NCI-H187 (cell line): ENCODE data around the gene EEFSEC.
A peak's percentile ranks its signal among the peaks of the same experiment; 100 is the strongest.

Experiments used
- DNase-seq, 2 experiments: peaks; one replicate each; lab custom pipeline; 2025; lab: John Stamatoyannopoulos, UW

Gene EEFSEC

DNA sequence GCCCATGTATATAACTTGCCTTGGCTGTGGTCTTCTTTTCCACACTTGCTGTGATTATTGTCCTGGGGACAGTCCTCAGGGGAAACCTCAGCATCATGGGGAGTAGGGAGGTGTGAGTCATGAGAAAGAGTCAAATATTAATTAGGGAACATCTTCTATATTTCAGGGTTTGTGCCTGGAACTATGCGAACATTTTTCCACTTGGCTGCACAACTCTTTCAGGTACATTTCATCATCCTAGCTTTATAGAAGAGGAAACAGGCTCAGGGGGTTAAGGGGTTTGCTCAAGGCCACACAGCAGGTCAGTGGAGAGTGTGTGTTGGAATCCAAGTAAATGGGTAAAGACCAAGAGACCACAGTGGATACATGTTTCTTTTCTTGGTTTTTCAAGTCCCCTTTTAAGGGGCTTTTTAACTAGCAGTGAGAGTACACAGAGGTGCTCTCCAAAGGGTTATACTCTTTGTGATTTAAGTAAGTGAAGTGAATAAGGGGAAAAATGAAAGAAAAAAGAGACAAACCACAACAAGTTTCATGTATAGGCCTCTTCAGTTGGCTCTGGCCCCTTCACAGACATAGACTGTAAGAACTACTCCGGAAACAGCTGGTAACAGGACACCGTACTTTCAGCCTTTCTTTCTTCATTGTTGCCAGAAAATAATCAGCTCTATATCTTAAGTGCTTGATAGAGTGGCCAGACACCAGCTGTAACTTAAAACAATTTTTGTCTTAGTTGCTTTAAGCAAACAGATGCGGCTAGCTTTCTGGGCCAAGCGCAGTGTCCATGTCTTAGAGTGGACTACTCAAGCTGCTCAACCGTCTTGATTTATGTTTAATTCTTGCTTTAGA lies 64.6 kb downstream of the EEFSEC start:
- no peak for DNase-seq

DNA sequence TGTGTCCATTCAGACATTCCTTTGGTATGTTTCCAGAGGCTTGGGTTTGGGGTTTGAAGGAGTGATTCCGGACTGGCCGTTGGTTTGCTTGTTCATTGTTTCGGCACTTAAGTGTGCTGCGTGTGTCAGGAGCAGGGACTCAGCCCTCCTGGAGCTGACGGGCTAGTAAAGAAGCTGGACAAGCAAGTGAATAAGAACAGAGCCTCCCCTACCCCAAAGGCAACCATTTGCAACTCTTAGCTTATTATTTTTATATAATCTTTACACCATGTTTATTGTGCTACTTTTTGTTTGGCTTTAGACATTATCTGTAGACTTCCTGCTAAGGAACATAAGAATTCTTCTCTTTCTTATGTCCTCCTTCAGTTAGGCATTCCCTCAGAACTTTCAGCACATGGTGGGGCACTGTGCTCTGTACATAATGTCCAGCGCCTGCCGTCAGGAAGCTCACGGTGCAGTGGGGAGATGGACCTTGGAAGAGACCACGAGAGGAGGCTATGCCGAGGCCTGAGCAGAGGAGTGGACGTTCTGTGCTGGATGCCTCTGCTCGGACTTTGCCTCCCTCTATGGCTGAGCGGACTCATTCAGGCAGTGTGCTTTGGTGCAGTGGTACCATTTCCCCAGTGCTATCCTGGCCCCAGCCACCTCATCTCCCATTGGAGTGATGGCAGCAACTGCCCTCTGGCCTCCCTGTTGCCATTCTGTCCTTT lies 65.4 kb downstream of the EEFSEC start:
- no peak for DNase-seq

DNA sequence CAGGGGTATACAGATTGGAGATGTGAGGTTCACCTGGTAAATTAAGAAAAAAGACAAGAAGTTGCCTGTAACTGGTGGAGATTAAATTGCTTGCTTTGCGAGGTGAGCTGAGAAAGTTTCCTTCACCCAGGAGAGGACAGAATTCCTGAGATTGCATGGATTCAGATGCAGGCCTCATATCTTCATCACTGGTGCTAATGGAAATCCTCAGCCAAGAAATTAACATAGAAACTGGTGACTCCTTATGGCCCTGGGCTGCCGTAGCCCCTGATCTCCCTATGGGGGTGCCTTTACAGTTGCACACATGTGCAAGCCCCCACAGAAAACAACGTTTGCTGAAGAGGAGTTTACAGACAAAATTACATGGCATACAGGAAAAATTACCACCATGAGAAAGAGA lies 68.0 kb downstream of the EEFSEC start:
- DNase-seq = no peak

DNA sequence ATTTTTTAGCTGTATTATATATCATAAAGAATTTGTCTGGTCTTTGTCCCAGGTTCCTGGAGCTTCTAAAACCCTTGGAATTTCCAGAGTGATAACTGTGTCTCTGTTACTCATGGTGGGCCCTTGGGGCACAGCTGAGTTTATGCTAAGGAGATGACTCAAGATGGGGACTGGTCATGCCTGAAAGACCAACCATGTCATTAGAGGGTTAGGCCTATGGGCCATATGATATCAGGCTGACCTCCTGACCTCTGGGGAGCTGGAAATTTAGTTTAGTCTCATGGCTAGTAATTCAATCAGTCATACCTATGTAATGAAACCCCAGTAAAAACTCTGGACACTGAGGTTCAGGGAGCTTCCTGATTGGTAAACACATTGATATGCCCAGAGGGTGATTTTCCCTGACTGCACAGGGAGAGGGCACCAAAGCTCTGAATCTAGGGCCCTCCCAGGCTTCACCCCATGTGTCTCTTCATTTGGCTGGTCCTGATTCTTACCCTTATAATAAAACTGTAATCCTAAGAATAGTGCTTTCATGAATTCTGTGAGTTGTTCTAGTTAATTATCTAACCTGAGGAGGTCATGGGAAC lies 69.6 kb downstream of the EEFSEC start:
- no peak for DNase-seq

DNA sequence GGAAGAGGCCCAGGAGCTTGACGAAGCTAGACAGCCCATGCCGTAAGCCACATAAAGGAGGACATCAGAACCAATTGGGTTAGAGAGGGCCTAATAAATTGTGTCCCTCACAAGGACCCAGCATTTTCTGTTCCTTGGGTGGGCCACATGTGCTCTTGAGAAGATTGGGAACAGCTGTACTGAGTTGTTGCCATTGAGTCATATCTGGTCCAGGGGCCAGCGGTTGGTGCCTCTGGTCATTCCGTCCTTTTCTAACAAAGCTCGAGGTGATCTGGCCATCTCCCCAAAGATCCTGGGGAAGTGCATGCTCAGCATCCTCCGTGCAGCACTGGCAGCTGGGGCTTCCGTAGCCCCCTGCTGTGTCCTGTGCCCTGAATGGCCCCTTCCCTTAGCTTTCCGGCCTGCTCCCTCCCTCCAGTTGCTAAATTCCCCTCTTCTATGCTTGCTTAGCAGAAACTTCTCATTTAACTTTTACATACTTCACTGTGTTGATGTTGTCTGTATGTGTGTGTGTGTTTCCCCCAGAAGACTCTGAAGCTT lies 73.0 kb downstream of the EEFSEC start:
- no peak for DNase-seq

DNA sequence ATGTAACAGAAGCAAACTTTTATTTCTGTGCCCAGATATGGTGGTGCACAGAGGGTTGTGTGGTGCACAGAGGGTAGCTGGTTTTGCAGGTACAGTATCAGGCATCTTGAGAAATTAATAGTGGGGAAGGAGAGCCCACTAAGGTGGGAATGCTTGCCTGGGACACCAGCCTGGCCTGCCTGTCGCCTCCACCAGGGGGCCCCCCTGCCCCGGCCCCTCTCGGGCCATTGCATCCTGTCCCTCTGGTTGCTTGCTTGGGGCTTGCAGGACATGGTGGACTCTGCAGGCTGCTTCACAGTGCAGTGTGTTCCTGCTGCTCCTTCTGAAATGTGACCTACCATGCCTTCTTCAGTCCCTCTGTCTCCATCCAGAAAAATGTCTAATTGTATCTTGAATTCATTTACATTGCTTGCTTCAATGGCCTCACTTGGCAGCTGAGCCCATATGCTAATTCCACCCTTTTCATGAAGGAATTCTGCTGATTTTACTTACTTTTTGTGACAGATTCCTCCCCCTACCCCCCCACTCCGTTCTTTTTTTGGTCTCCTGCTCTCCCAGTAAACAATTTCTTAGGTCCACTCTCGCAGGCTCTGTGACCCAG lies 73.6 kb downstream of the EEFSEC start:
- DNase-seq = no peak

DNA sequence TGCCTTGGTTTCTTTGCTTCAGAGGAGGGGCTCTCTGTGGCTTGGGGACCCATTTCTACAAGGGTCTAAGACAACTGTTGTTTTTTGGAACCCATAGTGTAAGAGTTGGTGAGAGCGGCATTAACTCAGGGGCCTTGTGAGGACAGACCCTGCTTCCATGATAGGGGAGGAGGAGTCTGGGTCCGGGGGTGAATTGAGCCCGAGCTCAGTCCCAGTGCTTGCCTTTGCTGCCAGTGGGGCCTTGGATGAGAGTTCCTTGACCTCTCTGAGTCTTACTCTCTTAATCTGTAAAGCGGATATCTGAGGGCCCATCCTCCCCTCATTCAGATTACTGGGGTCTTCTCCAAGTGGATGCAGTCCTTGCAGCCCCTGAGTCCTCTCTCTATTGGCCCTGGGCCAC lies 74.2 kb downstream of the EEFSEC start:
- no peak for DNase-seq

DNA sequence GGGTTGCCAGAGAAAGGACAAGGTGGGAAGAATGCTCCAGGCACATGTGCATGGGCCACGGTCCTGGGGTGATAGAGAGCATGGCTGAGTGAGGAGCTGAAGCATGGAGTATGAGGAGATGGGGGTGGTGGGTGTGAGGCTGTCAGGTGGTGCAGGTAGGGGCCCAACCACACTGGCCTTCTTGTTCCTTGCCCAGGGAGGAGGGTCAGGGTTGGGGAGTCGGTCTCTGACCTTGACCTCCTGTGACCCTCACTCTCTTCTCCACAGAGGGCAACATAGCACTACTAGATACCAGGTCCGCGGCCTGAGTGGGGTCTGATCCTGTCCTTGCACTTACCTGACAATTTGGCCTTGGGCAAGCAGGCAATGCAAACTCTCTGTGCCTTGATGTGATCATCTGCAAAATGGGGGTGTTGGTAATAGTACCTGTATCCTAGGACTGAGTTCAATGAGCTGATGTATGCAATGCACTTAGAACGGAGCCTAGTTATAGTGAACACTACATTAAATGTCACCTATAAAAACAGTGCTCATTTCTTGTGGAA lies 75.2 kb downstream of the EEFSEC start:
- no peak for DNase-seq

DNA sequence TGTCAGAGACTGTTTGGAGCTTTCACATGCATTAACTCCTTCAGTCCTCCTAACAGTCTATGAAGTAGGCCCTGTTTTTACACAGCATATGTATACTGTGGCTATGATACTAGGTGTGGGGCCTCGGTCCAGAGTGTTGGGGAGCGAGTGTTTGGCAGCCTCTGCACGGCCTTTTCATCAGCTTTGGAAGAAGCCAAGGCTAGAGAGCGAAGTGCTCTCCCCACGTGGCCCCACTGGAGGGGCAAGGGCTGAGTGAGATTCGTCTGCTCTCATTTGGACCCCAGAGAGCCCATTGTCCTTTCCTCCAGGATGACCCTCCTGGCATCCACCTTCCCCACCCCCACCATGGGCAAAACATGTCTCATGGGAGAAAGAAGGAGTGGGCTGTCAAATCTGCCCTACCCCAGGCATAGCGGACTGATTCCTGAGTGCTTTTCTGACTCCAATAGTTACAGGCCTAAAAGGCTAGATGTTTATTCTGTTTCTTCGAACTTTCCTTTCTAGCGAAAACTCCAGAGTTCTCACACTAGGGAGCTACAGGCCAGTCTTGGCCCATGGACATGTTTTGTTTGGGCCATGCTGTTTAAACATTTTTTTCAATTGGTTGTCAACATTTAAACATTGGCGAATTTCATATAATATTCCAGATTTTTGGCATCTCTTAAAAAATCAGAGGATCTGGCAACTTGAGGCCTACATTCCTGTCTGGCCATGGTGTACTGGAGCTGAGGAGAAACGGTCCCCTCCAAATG lies 76.0 kb downstream of the EEFSEC start:
- no peak for DNase-seq

DNA sequence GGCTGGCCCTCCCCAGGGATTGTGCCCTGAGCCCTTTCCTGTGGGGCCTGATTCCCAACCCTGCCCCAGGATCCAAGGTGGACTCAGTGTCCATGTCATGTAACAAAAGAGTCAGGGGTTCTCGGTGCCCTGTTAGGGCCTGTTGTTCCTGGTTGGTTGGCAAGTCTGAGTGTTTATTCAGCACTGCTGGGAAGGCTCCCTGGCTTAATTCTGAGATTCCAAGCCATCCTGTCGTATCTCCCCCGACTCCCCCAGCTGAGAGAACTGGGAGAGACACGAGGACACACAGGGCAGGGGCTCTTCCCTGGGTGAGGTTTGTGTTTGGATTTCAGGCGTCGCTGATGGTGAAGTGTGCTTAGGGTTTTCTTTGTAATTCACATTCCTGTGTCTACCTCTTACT lies 78.3 kb downstream of the EEFSEC start:
- DNase-seq = no peak

DNA sequence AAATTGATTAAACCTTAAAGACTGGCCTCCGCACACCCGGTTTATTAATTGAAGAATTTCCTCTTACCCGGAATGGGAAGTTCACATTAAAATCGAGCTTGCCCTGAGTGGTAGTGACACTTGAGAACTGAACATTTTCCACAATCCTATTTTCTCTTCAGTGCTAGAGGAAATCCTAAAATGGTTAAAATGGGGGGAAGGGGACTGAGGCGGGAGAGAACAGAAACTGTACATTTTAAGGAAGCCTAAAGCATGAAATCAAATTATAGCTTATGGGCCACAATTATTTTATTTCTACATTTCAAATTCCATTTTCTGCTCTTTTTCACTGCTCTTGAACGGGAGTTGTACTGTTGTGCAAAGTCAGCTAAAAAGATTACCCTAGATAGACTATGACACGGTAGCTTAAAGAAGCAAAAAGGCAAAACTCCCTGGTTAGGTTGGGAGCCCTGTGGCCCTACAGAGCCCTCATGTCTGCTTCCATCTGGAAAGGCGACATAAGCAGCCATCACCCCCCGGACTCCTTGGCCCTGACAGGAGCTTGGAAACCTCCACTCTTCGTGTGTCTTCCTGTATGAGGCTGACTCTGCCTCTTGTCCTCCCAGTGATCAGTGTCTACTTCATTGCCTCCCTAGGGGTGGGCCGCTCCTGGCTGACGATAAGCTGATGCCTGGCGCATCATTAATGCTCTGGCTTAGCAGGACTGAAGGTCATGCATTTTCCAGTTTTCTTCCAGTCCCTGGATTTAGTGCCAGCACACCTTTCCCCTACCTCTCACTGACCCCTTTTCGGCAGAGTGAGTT lies 79.3 kb downstream of the EEFSEC start:
- DNase-seq = no peak

DNA sequence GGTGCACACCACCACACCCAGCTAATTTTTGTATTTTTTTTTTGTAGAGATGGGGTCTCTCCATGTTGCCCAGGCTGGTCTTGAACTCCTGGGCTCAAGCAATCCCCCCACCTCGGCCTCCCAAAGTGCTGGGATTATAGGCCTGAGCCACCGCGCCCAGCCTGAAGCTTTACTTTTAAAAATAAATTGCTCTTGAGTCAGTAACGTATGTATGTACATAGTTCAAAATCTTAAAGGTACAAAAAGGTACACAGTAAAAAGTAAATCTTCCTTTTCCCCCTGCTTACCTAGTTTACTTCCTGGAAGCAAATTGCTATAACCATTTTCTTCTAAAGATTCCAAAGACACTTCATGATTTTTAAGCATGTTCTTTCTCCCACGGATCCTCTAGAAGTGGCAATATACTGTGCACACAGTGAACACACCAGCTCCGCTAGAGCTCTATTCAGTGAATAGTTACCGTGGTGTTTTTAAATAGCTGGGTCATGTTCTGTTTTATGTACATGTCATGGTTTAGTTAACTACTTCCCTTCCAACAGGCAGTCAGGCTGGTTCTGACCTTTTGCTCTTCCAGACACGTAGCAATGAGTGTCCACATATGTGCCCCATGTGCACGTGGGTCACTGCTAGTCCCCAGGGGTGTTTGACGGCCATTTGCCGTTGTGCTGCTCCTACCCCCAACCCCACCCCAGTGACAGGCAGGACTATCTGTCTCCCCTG lies 82.1 kb downstream of the EEFSEC start:
- no peak for DNase-seq

DNA sequence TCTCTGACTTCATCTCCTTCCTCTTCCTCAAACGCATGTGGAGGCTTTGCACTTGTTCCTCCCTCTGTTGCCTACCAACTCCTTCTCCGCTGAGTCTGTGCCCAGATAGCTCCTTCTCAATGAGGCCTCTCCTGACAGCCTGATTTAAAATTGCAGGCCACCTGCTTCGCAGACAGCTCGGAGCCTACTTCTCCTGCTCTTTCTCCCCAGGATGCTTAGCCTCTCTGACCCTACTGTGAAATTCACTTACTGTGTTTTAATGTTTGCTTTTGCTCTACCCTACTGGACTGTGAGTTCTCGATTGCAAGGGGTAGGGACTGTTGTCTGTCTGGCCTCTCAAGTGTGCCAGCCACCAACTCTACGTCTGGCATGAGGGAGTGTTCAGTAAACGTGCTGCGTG lies 83.4 kb downstream of the EEFSEC start:
- DNase-seq = peak; percentile 28 to 45

DNA sequence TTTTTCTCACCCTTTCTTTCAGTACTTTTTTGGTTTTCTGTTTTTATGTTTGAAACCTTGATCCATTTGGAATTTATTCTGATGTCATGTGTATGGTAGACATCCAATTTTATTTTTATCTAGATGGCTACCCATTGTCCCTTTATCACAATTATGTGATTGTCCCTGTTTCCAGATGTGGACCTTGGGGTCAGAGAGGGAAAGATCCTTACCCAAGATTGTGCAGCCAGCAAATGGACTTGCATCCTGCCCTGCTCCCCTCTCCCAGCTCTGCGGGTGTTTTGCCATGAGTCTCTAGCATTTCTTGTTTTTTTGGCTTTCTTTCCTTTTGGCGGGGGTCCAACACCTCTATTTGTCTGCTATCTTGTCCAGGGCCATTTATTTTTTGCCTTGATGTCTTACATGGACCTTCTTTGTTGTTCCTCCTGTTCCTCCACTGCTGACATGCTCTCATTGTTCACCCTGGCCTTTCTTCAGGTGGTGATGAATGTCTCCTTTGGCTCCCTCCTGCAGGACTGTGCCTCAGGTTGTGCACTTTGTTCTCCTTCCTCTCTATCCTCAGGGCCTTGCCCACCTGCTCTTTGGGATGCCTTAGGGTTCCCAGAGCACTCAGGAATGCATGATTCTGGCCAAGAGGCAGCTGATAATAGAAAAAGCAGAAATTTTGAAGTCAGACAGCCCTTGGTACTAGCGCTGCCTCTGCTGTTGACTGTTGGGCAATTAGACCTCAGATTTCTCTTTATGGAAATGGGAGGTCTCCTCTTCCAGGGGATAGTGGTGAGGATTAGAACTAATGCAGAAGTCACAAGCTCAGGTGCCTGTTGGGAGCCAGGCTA lies 84.3 kb downstream of the EEFSEC start:
- no peak for DNase-seq

DNA sequence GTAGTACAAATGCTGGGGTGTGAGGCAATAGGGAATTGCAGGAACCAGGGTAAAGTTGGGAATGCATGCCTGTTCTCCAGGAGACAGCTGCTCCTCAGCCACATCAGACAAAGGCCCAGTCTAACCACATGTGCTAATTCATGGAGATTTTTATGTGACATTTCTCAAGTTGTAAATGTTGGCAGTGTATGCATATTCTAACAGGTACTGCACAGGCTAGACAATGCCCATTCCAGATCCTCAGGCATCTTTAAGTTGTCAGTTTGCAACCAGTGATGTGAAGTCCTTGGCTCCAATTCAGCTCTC lies 84.9 kb downstream of the EEFSEC start:
- no peak for DNase-seq

DNA sequence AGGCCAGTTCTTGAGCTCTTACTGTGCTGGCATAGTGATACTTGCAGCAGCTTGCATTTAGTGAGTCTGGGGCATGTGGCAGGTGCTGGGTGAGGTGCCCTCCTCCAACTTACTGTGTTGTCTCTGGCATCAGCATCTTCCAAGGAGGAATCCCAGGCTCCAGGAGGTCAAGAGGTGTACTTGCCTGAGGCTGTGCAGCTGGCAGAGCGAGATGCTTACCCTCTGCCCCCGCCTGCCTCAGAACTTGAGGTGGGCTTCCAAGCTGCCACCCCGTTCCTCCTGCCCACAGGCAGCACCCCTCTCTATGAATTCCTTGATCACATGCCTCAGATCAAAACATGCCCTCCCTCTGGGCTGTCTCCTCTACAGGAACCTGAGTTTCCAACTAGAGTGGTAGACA lies 86.0 kb downstream of the EEFSEC start:
- no peak for DNase-seq

DNA sequence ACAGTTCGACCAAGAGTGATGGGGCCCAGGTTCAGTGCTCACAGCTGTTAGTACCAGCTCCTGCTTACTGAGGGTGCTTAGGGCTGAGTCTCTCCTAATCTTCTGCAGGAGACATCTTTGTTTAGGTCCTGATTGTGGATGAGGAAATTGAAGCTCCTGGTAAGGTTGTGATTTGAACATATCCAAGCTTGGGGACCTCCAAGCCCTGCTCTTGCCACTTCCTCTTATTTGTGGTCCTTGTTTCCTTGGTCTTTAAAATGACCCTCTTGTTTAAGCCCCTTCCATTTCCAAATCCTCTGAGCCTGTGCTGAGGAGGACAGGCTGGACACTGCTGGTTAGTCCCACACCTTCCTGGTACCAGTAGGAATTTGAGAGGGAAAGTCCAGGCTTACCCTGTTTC lies 87.0 kb downstream of the EEFSEC start:
- DNase-seq = no peak

DNA sequence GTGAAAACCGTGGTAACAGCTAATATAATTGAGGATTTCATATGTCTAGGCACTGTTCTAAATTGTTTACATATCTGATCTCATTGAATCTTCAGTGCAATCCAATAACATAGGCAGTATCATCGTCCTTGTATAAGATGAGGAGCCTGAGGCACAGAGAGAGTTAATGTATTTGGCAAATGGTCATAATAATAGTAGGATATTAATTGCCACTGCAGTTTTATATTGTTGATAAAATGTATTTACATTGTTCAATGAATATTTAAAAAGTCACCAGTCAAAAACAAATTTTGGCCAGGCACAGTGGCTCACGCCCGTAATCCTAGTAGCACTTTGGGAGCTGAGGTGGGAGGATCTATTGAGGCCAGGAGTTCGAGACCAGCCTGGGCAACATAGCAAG lies 88.5 kb downstream of the EEFSEC start:
- no peak for DNase-seq
